Natural killer cell (primary cell): ENCODE measurements around the gene MICA. TPM values are rescaled to one million over a fixed set of nuclear protein-coding genes. Genes with fewer than 3 reads are reported as not detected.

ENCODE experiments used
- ATAC-seq, 3 donors: fragments of 150-1000 bp in 2 of 3; fragments of 200-7000 bp in 1 of 3; cut with Tn5 transposase; 1 replicate in 1 of 3; 2 replicates in 2 of 3; pipeline ENCODE4 v1.10.0; 2021; ENCODE audit warnings: mild to moderate bottlenecking in 2 of 3, moderate library complexity in 2 of 3
- DNase-seq, 2 donors: peaks; one replicate each; pipeline versions ENCODE4 v3.0.0 to v3.0.0-alpha.2; 2013 to 2021; ENCODE audit warnings: mixed read lengths in 1 of 2
- H3K27ac ChIP-seq: one replicate; pipeline ENCODE4 v1.5.1; 2013; ENCODE audit warnings: mild to moderate bottlenecking, low read length
- H3K27me3 ChIP-seq: one replicate; pipeline ENCODE4 v1.6.1; 2013; ENCODE audit warnings: low read length; ENCODE audit not compliant: control insufficient read depth, insufficient read depth
- H3K36me3 ChIP-seq: one replicate; pipeline ENCODE4 v1.6.1; 2013; ENCODE audit warnings: low read length; ENCODE audit not compliant: control insufficient read depth, insufficient read depth
- H3K4me1 ChIP-seq: one replicate; pipeline ENCODE4 v1.6.1; 2013; ENCODE audit warnings: low read length; ENCODE audit not compliant: control insufficient read depth, insufficient read depth
- H3K4me3 ChIP-seq: one replicate; pipeline ENCODE4 v1.5.1; 2013; ENCODE audit warnings: low read length
- H3K9me3 ChIP-seq: one replicate; pipeline ENCODE4 v1.6.1; 2013; ENCODE audit warnings: low read length; ENCODE audit not compliant: control insufficient read depth, insufficient read depth
- H3K27ac Mint-ChIP-seq, 2 donors: one replicate each; pipeline ENCODE4 v1.8.0; 2022; ENCODE audit warnings: mild to moderate bottlenecking in 2 of 2, mixed read lengths in 2 of 2, moderate library complexity in 1 of 2
- H3K27me3 Mint-ChIP-seq, 2 donors: one replicate each; pipeline ENCODE4 v1.8.0; 2022; ENCODE audit warnings: low read depth in 2 of 2, mixed read lengths in 2 of 2
- H3K36me3 Mint-ChIP-seq: one replicate; pipeline ENCODE4 v1.8.0; 2022; ENCODE audit warnings: mixed read lengths
- H3K4me1 Mint-ChIP-seq, 2 donors: one replicate each; pipeline ENCODE4 v1.8.0; 2022; ENCODE audit warnings: mixed read lengths in 2 of 2
- H3K4me3 Mint-ChIP-seq: one replicate; pipeline ENCODE4 v1.8.0; 2022; ENCODE audit warnings: mild to moderate bottlenecking, moderate library complexity, mixed read lengths
- H3K9me3 Mint-ChIP-seq, 2 donors: one replicate each; pipeline ENCODE4 v1.8.0; 2022; ENCODE audit warnings: mixed read lengths in 2 of 2
- CTCF ChIP-seq: fragments of 200-600 bp; IDR thresholded peaks from one replicate; pipeline ENCODE4 v1.8.0; 2022; ENCODE audit warnings: antibody characterized with exemption
- WGBS: methylation state at CpG from one replicate; pipeline ENCODE4 v1.1.7; 2013; ENCODE audit warnings: missing lambda C conversion rate; ENCODE audit not compliant: insufficient coverage; 5-methylcytosine and 5-hydroxymethylcytosine counted together
- intact Hi-C: fragments of 100-400 bp; cut with micrococcal nuclease; formaldehyde crosslinking; loops from one replicate; pipeline ENCODE4 v1.14.2; 2022
- total RNA-seq, 4 donors: library from RNA; stranded (reverse); fragments of 120-200 nt in 1 of 4; gene quantifications; one replicate each; pipeline versions ENCODE4 v1.2.3 to v1.2.4, GENCODE V29; 2013 to 2022

The MICA gene
- total RNA-seq, 3 donors from 2014 or later (not counting 1 experiment from before 2014, with no cell fraction given), result 9.3 to 19.7 (median 11.4) TPM

GRCh38 chr6:31355583-31355948 is 47.8 kb upstream of the MICA start:
- H3K27ac Mint-ChIP-seq, result peak overlapping the region; percentile 100
- H3K4me3 ChIP-seq, result peak overlapping the region; percentile 99
- H3K36me3 ChIP-seq, result peaks cover 32% of the 10 kb centered on the region
- peak overlapping the region; percentile 97 for H3K4me3 Mint-ChIP-seq
- intact Hi-C loops, result loop anchor here (10.0 kb wide), 1 partner anchor 741 kb away; the partner anchor contains the start of genes MRPS18B and PPP1R10
- H3K4me1 Mint-ChIP-seq, result peaks cover 73 to 81% of the 10 kb centered on the region in 2 donors
- peak overlapping the region; percentile 72 for H3K27ac ChIP-seq
- H3K9me3 ChIP-seq, result no peaks in the 10 kb centered on the region
- DNase-seq (peak in 1 of 2 donors; percentile 55), ATAC-seq (no peak)
- H3K9me3 Mint-ChIP-seq, result no peaks in the 10 kb centered on the region
- TF ChIP-seq CTCF, result no peak
- H3K27me3 Mint-ChIP-seq, result peaks cover 0 to 7% of the 10 kb centered on the region in 2 donors
- WGBS, result 28% methylated on average over 5 of the region's 5 CpGs
- H3K36me3 Mint-ChIP-seq, result peaks cover 31% of the 10 kb centered on the region
- H3K27me3 ChIP-seq, result no peaks in the 10 kb centered on the region
- peaks cover 54% of the 10 kb centered on the region for H3K4me1 ChIP-seq

GRCh38 chr6:31356216-31356945 is 47.0 kb upstream of the MICA start:
- Histone ChIP-seq H3K4me1 (peaks cover 54% of the 10 kb centered on the region), H3K27ac (peak overlapping the region; percentile 100), H3K4me3 (peak overlapping the region; percentile 99), H3K27me3 (no peaks in the 10 kb centered on the region), H3K9me3 (no peaks in the 10 kb centered on the region), H3K36me3 (peaks cover 32% of the 10 kb centered on the region)
- Mint-ChIP-seq H3K4me1 (peaks cover 65 to 73% of the 10 kb centered on the region in 2 donors), H3K4me3 (peak overlapping the region; percentile 97), H3K27ac (peak overlapping the region; percentile 100), H3K36me3 (peaks cover 31% of the 10 kb centered on the region), H3K27me3 (peaks cover 3 to 12% of the 10 kb centered on the region in 2 donors), H3K9me3 (no peaks in the 10 kb centered on the region)
- ATAC-seq (peak; percentile 7 to 19 (median 15)), DNase-seq (peak; percentile 72 to 73)
- no peak for TF ChIP-seq CTCF
- WGBS, result under 1% methylated on average over 77 of the region's 83 CpGs
- intact Hi-C loops, result loop anchor here (10.0 kb wide), 1 partner anchor 742 kb away; the partner anchor contains the start of genes MRPS18B and PPP1R10

GRCh38 chr6:31356946-31357466 is 46.4 kb upstream of the MICA start, which contains the start of gene HLA-B:
Gene HLA-B (minus strand): TSS chr6:31357179. CDS start chr6:31357158, 21 bp downstream.
- no peak for TF ChIP-seq CTCF
- Mint-ChIP-seq H3K9me3 (no peaks in the 10 kb centered on the region), H3K36me3 (peaks cover 31% of the 10 kb centered on the region), H3K4me3 (peak within 1 kb of the TSS; percentile 97), H3K27me3 (peaks cover 6 to 15% of the 10 kb centered on the region in 2 donors), H3K4me1 (peaks cover 61 to 68% of the 10 kb centered on the region in 2 donors), H3K27ac (peak within 1 kb of the TSS; percentile 100)
- Histone ChIP-seq H3K9me3 (no peaks in the 10 kb centered on the region), H3K4me1 (peaks cover 50% of the 10 kb centered on the region), H3K27ac (peak within 1 kb of the TSS; percentile 100), H3K36me3 (peaks cover 32% of the 10 kb centered on the region), H3K4me3 (peak within 1 kb of the TSS; percentile 99), H3K27me3 (no peaks in the 10 kb centered on the region)
- DNase-seq (peak; percentile 83 to 96), ATAC-seq (peak; percentile 73 to 88 (median 81))
- WGBS, result under 1% methylated on average over 39 of the region's 39 CpGs
- intact Hi-C loops, result loop anchor here (1.0 to 10.0 kb wide), 2 partner anchors 160 to 742 kb away; partner anchors contain the start of genes MRPS18B and PPP1R10
